Activated CD8-positive, alpha-beta memory T cell treated with anti-CD3 and anti-CD28 coated beads, Interleukin-2, amount 50 U/mL, for 4 hours (primary cell): ENCODE measurements around the gene RPL35.

Experiments
- DNase-seq: peaks from one replicate; pipeline ENCODE4 v3.0.0-alpha.2; 2020

Gene RPL35

DNA sequence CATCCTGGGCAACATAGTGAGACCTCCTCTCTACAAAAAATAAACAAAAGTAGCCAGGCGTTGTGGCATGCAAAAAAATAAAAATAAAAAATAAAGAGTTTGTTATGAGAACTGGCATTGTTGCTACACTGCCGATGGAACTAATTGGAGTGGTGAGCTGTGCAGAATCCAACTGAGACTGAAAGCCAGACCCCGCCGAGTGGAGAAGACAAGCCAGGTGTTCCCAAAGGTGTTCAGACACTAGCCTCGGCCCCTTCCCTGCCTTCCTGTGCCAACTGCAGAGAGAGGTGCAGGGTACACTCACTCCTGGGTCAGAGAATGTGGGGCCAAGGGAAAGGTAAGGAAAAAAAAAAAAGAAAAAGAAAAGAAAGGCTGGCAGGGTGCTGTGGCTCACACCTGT lies 46.2 kb downstream of the RPL35 start:
- no peak for DNase-seq

GRCh38 chr9:124814164-124814535 lies 47.6 kb downstream of the RPL35 start:
- DNase-seq: no peak

DNA sequence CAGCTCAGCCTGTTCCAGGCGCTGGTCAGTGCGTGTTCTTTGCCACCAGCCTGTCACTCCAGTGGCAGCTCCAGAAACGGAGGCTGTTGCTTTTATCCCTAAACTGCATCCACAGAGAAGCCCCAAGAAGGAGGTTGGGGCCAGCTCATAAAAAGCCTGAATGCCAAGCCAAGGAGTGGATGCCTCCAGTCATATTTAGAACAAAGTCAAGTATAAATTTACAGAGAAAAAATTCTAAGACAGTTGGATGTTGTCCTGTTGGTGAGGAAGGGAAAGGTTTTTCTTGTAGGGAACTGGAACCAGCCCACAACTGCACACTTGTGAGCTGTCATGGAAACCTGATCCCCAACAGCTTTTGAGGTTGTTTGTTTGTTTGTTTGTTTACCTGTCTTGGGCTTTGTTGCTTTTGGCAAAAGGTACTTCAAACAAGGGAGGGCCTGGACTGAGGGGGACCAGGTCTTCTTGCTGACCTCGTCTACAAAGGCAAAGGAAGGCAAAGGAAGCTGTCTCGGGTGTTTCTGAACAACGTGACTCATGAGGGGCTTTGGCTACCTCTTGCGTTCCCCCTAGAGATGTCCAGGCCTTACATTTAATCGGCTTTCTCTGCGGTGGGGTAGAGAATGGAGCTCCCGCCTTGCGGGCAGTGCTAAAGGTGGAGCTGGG lies 48.1 kb downstream of the RPL35 start:
- no peak for DNase-seq

GRCh38 chr9:124813041-124813440 lies 48.7 kb downstream of the RPL35 start:
- DNase-seq: no peak

DNA sequence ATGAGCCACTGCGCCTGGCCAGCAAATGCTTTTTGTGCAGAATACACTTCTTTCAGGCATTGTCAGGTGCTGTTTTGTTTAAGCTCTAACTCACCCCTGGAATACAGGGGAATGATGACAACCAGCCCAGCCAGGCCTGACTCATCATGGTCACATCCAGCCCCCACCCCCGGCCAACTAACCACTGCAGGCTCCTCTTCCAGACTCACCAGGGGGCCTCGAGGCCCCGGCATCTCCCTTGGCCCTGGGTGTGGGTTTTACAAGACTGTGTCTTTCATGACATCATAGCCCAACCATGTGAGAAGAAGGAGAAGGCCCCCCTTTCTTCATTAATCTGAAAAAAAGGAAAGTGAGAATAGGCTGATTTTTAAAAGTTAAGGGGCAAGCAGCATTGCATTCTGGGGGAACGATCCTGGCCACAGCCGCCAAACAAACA lies 49.3 kb downstream of the RPL35 start:
- no peak for DNase-seq

DNA sequence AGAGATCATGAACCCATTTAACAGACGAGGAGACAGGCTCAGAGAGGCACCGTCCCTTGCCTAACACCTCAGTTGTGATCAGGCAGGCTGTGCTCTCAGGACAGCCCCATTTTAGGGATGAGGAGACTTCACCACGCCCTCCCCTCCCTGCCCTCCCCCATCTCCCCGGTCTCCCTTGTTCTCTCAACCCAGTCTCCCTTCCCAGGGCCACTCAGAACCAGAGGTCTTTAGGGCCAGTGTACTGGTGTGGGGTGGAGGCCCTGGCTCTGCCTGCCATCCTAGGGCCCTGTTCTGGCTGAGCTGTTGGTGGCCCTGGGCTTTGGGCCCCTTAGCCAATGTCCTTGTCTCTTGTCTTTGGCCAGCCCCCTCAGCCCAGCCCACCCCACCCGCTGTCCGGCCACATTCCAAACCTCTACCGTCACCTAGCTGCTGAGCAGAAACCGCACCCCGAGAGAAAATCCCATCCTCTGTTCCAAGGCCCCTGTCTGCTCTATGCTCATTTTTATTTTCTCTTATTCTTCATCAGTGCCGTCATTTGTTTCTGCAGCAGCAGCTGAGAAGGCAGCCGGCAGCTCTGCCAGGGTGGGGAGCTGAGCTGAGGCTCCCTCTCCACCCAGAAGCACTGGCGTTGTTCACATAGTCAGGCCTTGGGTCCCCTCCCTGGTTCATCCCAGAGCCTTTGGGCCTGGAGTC lies 50.9 kb downstream of the RPL35 start:
- no peak for DNase-seq

GRCh38 chr9:124809741-124810500 lies 51.8 kb downstream of the RPL35 start:
- no peak for DNase-seq

- DNase-seq: no peak
These were observed 52.5 kb downstream of the RPL35 start for GRCh38 chr9:124809211-124809610.

DNA sequence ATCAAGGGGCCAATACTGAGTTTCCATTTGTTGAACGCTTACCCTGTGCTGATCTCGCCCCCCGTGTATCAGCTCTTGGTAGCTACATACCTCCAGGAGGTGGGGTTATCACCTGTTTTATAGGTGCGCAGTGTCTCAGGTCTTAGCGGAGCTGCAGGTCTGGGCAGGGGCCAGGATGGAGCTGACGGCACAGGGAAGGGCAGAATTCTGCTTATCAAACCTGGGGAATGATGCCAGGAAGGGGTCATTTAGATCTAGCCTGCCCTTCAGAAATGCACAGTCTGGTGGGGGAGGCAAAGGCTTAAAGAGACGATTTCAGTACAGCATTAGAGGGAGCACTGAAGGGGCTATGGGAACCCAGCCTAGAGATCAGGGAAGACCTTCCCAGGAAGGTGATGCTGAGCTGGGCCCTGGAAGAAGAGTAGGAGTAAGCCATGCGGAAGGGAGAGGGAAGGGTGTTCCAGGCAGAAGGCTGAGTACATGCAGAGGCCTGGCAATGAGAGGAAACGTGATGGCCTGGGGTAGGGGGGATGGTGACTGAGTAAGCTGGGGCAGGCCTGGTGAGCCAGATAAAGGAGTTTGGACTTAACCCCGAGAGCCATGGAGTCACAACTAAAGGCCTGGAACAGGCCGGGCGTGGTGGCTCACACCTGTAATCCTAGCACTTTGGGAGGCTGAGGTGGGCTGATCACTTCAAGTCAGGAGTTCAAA lies 53.4 kb downstream of the RPL35 start:
- DNase-seq: no peak
